ENCODE measurements around the gene AGTRAP.

AGTRAP gene

GRCh38 chr1:11695861-11696260 lies 40.1 kb upstream of the AGTRAP start:
- TF ChIP-seq CTCF (IDR thresholded peaks at IDR 0.05; ENCODE audit: low read depth, low read length) = no peak
- no peak for TF ChIP-seq EZH2phosphoT487 (IDR thresholded peaks at IDR 0.05; ENCODE audit: low read depth)
- Histone ChIP-seq H3K27ac (ENCODE audit: low read length) (no peak overlapping the region), H3K79me2 (ENCODE audit: low read length) (no peaks in the 10 kb centered on the region), H2AFZ (ENCODE audit: low read depth, low read length) (no peak overlapping the region), H3K36me3 (replicated peaks; ENCODE audit: low read depth, low read length) (no peaks in the 10 kb centered on the region), H3K9me3 (ENCODE audit: insufficient read depth, low read length) (no peaks in the 10 kb centered on the region), H4K20me1 (ENCODE audit: insufficient read depth, low read length) (no peaks in the 10 kb centered on the region), H3K4me2 (ENCODE audit: low read length) (no peak overlapping the region), H3K4me1 (ENCODE audit: low read length) (no peaks in the 10 kb centered on the region), H3K27me3 (ENCODE audit: low read depth, low read length) (no peaks in the 10 kb centered on the region), H3K9ac (ENCODE audit: low read length) (no peak overlapping the region), H3K4me3 (ENCODE audit: low read length) (no peak overlapping the region)

- Histone ChIP-seq H3K9ac (ENCODE audit: low read length) (no peak overlapping the region), H3K27me3 (ENCODE audit: low read depth, low read length) (no peaks in the 10 kb centered on the region), H3K4me3 (ENCODE audit: low read length) (no peak overlapping the region), H3K27ac (ENCODE audit: low read length) (no peak overlapping the region), H3K36me3 (replicated peaks; ENCODE audit: low read depth, low read length) (no peaks in the 10 kb centered on the region), H4K20me1 (ENCODE audit: insufficient read depth, low read length) (no peaks in the 10 kb centered on the region), H3K9me3 (ENCODE audit: insufficient read depth, low read length) (no peaks in the 10 kb centered on the region), H3K79me2 (ENCODE audit: low read length) (no peaks in the 10 kb centered on the region), H3K4me2 (ENCODE audit: low read length) (no peak overlapping the region), H3K4me1 (ENCODE audit: low read length) (no peaks in the 10 kb centered on the region), H2AFZ (ENCODE audit: low read depth, low read length) (no peak overlapping the region)
- TF ChIP-seq CTCF (IDR thresholded peaks at IDR 0.05; ENCODE audit: low read depth, low read length) = no peak
- no peak for TF ChIP-seq EZH2phosphoT487 (IDR thresholded peaks at IDR 0.05; ENCODE audit: low read depth)
These were observed 38.6 kb upstream of the AGTRAP start for GRCh38 chr1:11697188-11697892.

- no peak overlapping the region for H3K4me2 ChIP-seq (ENCODE audit: low read length)
- H3K4me3 ChIP-seq (ENCODE audit: low read length) = no peak overlapping the region
- H3K9me3 ChIP-seq (ENCODE audit: insufficient read depth, low read length) = no peaks in the 10 kb centered on the region
- no peaks in the 10 kb centered on the region for H3K27me3 ChIP-seq (ENCODE audit: low read depth, low read length)
- H3K27ac ChIP-seq (ENCODE audit: low read length) = no peak overlapping the region
- H3K4me1 ChIP-seq (ENCODE audit: low read length) = no peaks in the 10 kb centered on the region
- H4K20me1 ChIP-seq (ENCODE audit: insufficient read depth, low read length) = no peaks in the 10 kb centered on the region
- H3K36me3 ChIP-seq (replicated peaks; ENCODE audit: low read depth, low read length) = no peaks in the 10 kb centered on the region
- no peaks in the 10 kb centered on the region for H3K79me2 ChIP-seq (ENCODE audit: low read length)
- H2AFZ ChIP-seq (ENCODE audit: low read depth, low read length) = no peak overlapping the region
- TF ChIP-seq EZH2phosphoT487 (IDR thresholded peaks at IDR 0.05; ENCODE audit: low read depth) (no peak), CTCF (IDR thresholded peaks at IDR 0.05; ENCODE audit: low read depth, low read length) (no peak)
- H3K9ac ChIP-seq (ENCODE audit: low read length) = no peak overlapping the region
These were observed 38.1 kb upstream of the AGTRAP start for GRCh38 chr1:11697893-11698210.

GRCh38 chr1:11700601-11701467 lies 35.1 kb upstream of the AGTRAP start:
- H3K27ac ChIP-seq (ENCODE audit: low read length) = no peak overlapping the region

More at GRCh38 chr1:11700601-11701467, 35.1 kb upstream of the AGTRAP start:
- Histone ChIP-seq H2AFZ (ENCODE audit: low read depth, low read length) (no peak overlapping the region), H3K4me3 (ENCODE audit: low read length) (no peak overlapping the region), H4K20me1 (ENCODE audit: insufficient read depth, low read length) (no peaks in the 10 kb centered on the region), H3K4me2 (ENCODE audit: low read length) (no peak overlapping the region), H3K9ac (ENCODE audit: low read length) (no peak overlapping the region), H3K36me3 (replicated peaks; ENCODE audit: low read depth, low read length) (no peaks in the 10 kb centered on the region), H3K4me1 (ENCODE audit: low read length) (no peaks in the 10 kb centered on the region), H3K79me2 (ENCODE audit: low read length) (no peaks in the 10 kb centered on the region), H3K9me3 (ENCODE audit: insufficient read depth, low read length) (no peaks in the 10 kb centered on the region), H3K27me3 (ENCODE audit: low read depth, low read length) (no peaks in the 10 kb centered on the region)
- TF ChIP-seq CTCF (IDR thresholded peaks at IDR 0.05; ENCODE audit: low read depth, low read length) (no peak), EZH2phosphoT487 (IDR thresholded peaks at IDR 0.05; ENCODE audit: low read depth) (no peak)

Data from OCI-LY3 (cell line).